K562 (cell line): Measurements from ENCODE around the gene DOCK1. TPM values are rescaled to one million over a fixed set of nuclear protein-coding genes. Genes with fewer than 3 reads are reported as not detected.

ENCODE experiments used
- ATAC-seq: fragments of 200-7000 bp; cut with Tn5 transposase; 3 replicates; pipeline ENCODE4 v1.9.1; 2020; ENCODE audit warnings: moderate library complexity
- BruUV-seq: library from RNA; stranded (reverse); fragments of 400-500 nt; replicated peaks from 2 replicates; lab custom pipeline; 2021; lab: Mats Ljungman, UMichigan
- CTCF ChIA-PET: fragments of 300-600 bp; formaldehyde crosslinking; extraction: SDS; loops from one replicate; lab custom pipeline; 2021; ENCODE audit warnings: low intra/inter-chr PET ratio; lab: Yijun Ruan, JAX
- POLR2A ChIA-PET: fragments of 300-600, 350-650 bp; sonication (Branson Sonifier 250); formaldehyde crosslinking; extraction: SDS; loops from one replicate; lab custom pipeline; 2021; ENCODE audit warnings: antibody characterized with exemption, inconsistent platforms; lab: Yijun Ruan, JAX
- DNase-seq, 4 experiments: peaks; one replicate each; pipeline versions ENCODE4 v3.0.0 to v3.0.0-alpha.2; 2011 to 2018; ENCODE audit warnings: low spot score in 3 of 4, mixed read lengths in 3 of 4; ENCODE audit errors: extremely low read depth in 1 of 4
- FAIRE-seq: peaks from 2 replicates; lab custom pipeline; 2011; peaks lifted over from hg19 to GRCh38; lab: Jason Lieb, UNC
- H2AFZ ChIP-seq: 2 replicates; pipeline ENCODE4 v1.6.0; 2011; ENCODE audit warnings: low read depth, low read length, control low read depth, inconsistent platforms
- H3K27ac ChIP-seq: fragments of 200-600 bp; 3 replicates; pipeline ENCODE4 v1.8.0; 2011; ENCODE audit warnings: low read depth, mild to moderate bottlenecking, control low read depth, inconsistent platforms, low read length, moderate library complexity, mixed read lengths; ENCODE audit errors: extremely low read depth
- H3K27me3 ChIP-seq, 2 experiments: fragments of 300-600 bp in 1 of 2; 2 replicates in 1 of 2; 3 replicates in 1 of 2; pipeline versions ENCODE4 v1.6.0 to v1.8.0; 2011; ENCODE audit warnings: inconsistent platforms in 2 of 2, low read length in 2 of 2, mild to moderate bottlenecking in 1 of 2, mixed read lengths in 1 of 2, moderate library complexity in 1 of 2; ENCODE audit not compliant: control insufficient read depth in 2 of 2, insufficient read depth in 2 of 2
- H3K36me3 ChIP-seq: fragments of 300-600 bp; 3 replicates; pipeline ENCODE4 v1.8.0; 2011; ENCODE audit warnings: mild to moderate bottlenecking, low read length, inconsistent platforms; ENCODE audit not compliant: control insufficient read depth, insufficient read depth
- H3K4me1 ChIP-seq, 2 experiments: fragments of 200-600 bp in 1 of 2; replicated peaks in 1 of 2; 2 replicates in 1 of 2; 3 replicates in 1 of 2; pipeline versions ENCODE4 v1.5.1 to v1.8.0; 2011; ENCODE audit warnings: inconsistent platforms in 2 of 2, low read length in 2 of 2, mild to moderate bottlenecking in 1 of 2, mixed read lengths in 1 of 2, moderate library complexity in 1 of 2; ENCODE audit not compliant: control insufficient read depth in 2 of 2, insufficient read depth in 2 of 2
- H3K4me2 ChIP-seq: 2 replicates; pipeline ENCODE4 v1.6.1; 2011; ENCODE audit warnings: low read length, control low read depth, inconsistent platforms, mixed read lengths; ENCODE audit not compliant: insufficient read depth
- H3K4me3 ChIP-seq: fragments of 200-600 bp; sonication (generic), shearing (Covaris generic); 2 replicates; pipeline ENCODE4 v1.5.1; 2016; ENCODE audit warnings: control low read depth, inconsistent platforms
- H3K79me2 ChIP-seq: fragments of 200-600 bp; 3 replicates; pipeline ENCODE4 v1.8.0; 2011; ENCODE audit warnings: low read length, inconsistent platforms; ENCODE audit not compliant: control insufficient read depth, insufficient read depth
- H3K9ac ChIP-seq, 2 experiments: 2 replicates each; pipeline versions ENCODE4 v1.6.0 to v1.6.1; 2011; ENCODE audit warnings: low read depth in 2 of 2, low read length in 2 of 2, control low read depth in 1 of 2, inconsistent platforms in 1 of 2, mild to moderate bottlenecking in 1 of 2, mixed read lengths in 1 of 2; ENCODE audit not compliant: insufficient read depth in 1 of 2
- H3K9me1 ChIP-seq: one replicate; pipeline ENCODE4 v1.6.0; 2011; ENCODE audit warnings: inconsistent platforms, mild to moderate bottlenecking, low read length, moderate library complexity; ENCODE audit not compliant: control insufficient read depth, insufficient read depth
- H3K9me3 ChIP-seq: replicated peaks from 2 replicates; pipeline ENCODE4 v1.5.1; 2011; ENCODE audit warnings: low read depth, low read length, inconsistent platforms; ENCODE audit not compliant: control insufficient read depth, insufficient read depth
- H4K20me1 ChIP-seq: replicated peaks from 2 replicates; pipeline ENCODE4 v1.6.1; 2011; ENCODE audit warnings: low read length, inconsistent platforms, mixed read lengths; ENCODE audit not compliant: control insufficient read depth, insufficient read depth
- BCOR ChIP-seq: fragments of 450-650 bp; IDR thresholded peaks from 2 replicates; pipeline ENCODE4 v1.6.1; 2016
- CBFA2T2 ChIP-seq: fragments of 450-650 bp; conservative IDR thresholded peaks from 2 replicates; pipeline ENCODE4 v1.6.1; 2017; ENCODE audit warnings: mild to moderate bottlenecking
- DEAF1 ChIP-seq: fragments of 450-650 bp; formaldehyde crosslinking; IDR thresholded peaks from 2 replicates; pipeline ENCODE4 v1.4.0; 2020; ENCODE audit warnings: mild to moderate bottlenecking, moderate library complexity
- NBN ChIP-seq: fragments of 450-650 bp; IDR thresholded peaks from 2 replicates; pipeline ENCODE4 v1.6.1; 2016; ENCODE audit warnings: low read depth, mild to moderate bottlenecking
- PHF8 ChIP-seq: fragments of 200-600 bp; sonication (generic); IDR thresholded peaks from 2 replicates; pipeline ENCODE4 v1.6.1; 2012; ENCODE audit warnings: mixed run types, mild to moderate bottlenecking, inconsistent platforms, low read length, moderate library complexity, borderline replicate concordance
- RHOXF2B ChIP-seq: fragments of 250-450 bp; sonication (Bioruptor Pico); conservative IDR thresholded peaks from 2 replicates; pipeline ENCODE4 v1.5.1; 2021
- RNF2 ChIP-seq: sonication (generic); IDR thresholded peaks from 2 replicates; pipeline ENCODE4 v1.6.1; 2016
- TAL1 ChIP-seq: fragments of 450-650 bp; IDR thresholded peaks from 2 replicates; pipeline ENCODE4 v1.6.1; 2016; ENCODE audit warnings: mild to moderate bottlenecking
- ZBTB7A ChIP-seq: IDR thresholded peaks from 2 replicates; pipeline ENCODE4 v1.6.1; 2011; ENCODE audit warnings: low read depth, mild to moderate bottlenecking, low read length, moderate library complexity, borderline replicate concordance; ENCODE audit not compliant: control insufficient read depth
- ZEB2 ChIP-seq: fragments of 450-650 bp; IDR thresholded peaks from 2 replicates; pipeline ENCODE4 v1.6.1; 2016
- ZNF140 ChIP-seq: fragments of 250-450 bp; sonication (Bioruptor Pico); IDR thresholded peaks from 2 replicates; pipeline ENCODE4 v1.8.0; 2021; ENCODE audit warnings: moderate library complexity, mild to moderate bottlenecking, inconsistent platforms
- ZNF146 ChIP-seq: IDR thresholded peaks from one replicate; pipeline ENCODE4 v1.6.1; 2018; ENCODE audit warnings: missing compliant biosample characterization; ENCODE audit not compliant: unreplicated experiment
- ZNF41 ChIP-seq: fragments of 250-450 bp; sonication (Bioruptor Pico); conservative IDR thresholded peaks from 2 replicates; pipeline ENCODE4 v1.4.0; 2020; ENCODE audit warnings: mild to moderate bottlenecking
- WGBS: fragments of 100-300 bp; shearing (Covaris generic); methylation state at CpG from one replicate; pipeline ENCODE4 v1.1.6; 2016; ENCODE audit warnings: low coverage, mixed read lengths; ENCODE audit not compliant: insufficient coverage; ENCODE audit errors: missing lambda C conversion rate; 5-methylcytosine and 5-hydroxymethylcytosine counted together
- in situ Hi-C: fragments of 300-500 bp; cut with MboI; formaldehyde crosslinking; loops from 4 replicates; pipeline ENCODE4 v1.15.0; 2018; ENCODE audit warnings: inconsistent platforms, mixed read lengths
- intact Hi-C: fragments of 100-400 bp; cut with micrococcal nuclease; formaldehyde crosslinking; loops from 2 replicates; pipeline ENCODE4 v1.14.2; 2022
- polyA plus RNA-seq, 8 experiments: library from polyadenylated mRNA; depleted of rRNA in 4 of 8; stranded (reverse) in 5 of 8; unstranded in 3 of 8; fragments of >200 nt; fragmentation: Nextera tagmentation in 2 of 8; fragmentation: Illumina TruSeq in 1 of 8; extraction: Ambion mirVana in 2 of 8; extraction: Trizol in 1 of 8; gene quantifications; 2 replicates each; pipeline versions ENCODE4 v1.2.1 to v1.2.3, GENCODE V29; 2011 to 2014; ENCODE audit warnings: inconsistent platforms in 1 of 8, missing spikeins in 1 of 8
- total RNA-seq, 7 experiments: library from RNA; depleted of rRNA in 6 of 7; stranded (reverse); fragments of >200 nt in 6 of 7; fragmentation: Illumina TruSeq in 2 of 7; extraction: Trizol in 2 of 7; gene quantifications; 2 replicates each; pipeline versions ENCODE4 v1.2.1 to v1.2.3, GENCODE V29; 2011 to 2021; ENCODE audit warnings: low replicate concordance in 1 of 7

The DOCK1 gene
- total and polyA plus RNA-seq, 9 of the 15 experiments (the other 6 are each of a cell fraction or from before 2014, with no cell fraction given) = 0.31 TPM; not detected in 8

- 0% methylated on average over 3 of the region's 4 CpGs for WGBS
- no peaks in the 10 kb centered on the region for H3K9me1 ChIP-seq
- intact Hi-C loops = no loop called here
Observed at GRCh38 chr10:126909147-126909546, 3.9 kb downstream of the DOCK1 start.

More at GRCh38 chr10:126909147-126909546, 3.9 kb downstream of the DOCK1 start:
- no peak overlapping the region for H3K9ac ChIP-seq
- no peak overlapping the region for H3K4me3 ChIP-seq
- TF ChIP-seq RNF2 = no peak
- TF ChIP-seq ZEB2 = no peak
- TF ChIP-seq TAL1 = no peak
- no peak for TF ChIP-seq ZNF140 (CRISPR knock-in tag)
- no peak for TF ChIP-seq ZNF41 (CRISPR knock-in tag)
- TF ChIP-seq ZNF146 (CRISPR knock-in tag) = no peak
- TF ChIP-seq RHOXF2B = no peak
- no peak for TF ChIP-seq ZBTB7A
- no peak for TF ChIP-seq CBFA2T2
- no peak for TF ChIP-seq BCOR
- TF ChIP-seq DEAF1 (CRISPR knock-in tag) = no peak
- no peak for TF ChIP-seq NBN
- TF ChIP-seq PHF8 = no peak
- FAIRE-seq (no peak), ATAC-seq (no peak), DNase-seq (no peak)
- H3K4me2 ChIP-seq = no peak overlapping the region
- POLR2A ChIA-PET = no interaction called here
- no TSS peak for BruUV-seq
- in situ Hi-C loops = no loop called here
- no peaks in the 10 kb centered on the region for H3K36me3 ChIP-seq
- H3K27ac ChIP-seq = no peak overlapping the region
- H3K27me3 ChIP-seq = no peaks in the 10 kb centered on the region
- H3K9me3 ChIP-seq = no peaks in the 10 kb centered on the region
- no peaks in the 10 kb centered on the region for H4K20me1 ChIP-seq
- no peaks in the 10 kb centered on the region for H3K79me2 ChIP-seq
- H2AFZ ChIP-seq = no peak overlapping the region
- no peaks in the 10 kb centered on the region for H3K4me1 ChIP-seq
- CTCF ChIA-PET = no interaction called here
